ENCODE data around the gene G2E3.

The G2E3 gene, protein sequence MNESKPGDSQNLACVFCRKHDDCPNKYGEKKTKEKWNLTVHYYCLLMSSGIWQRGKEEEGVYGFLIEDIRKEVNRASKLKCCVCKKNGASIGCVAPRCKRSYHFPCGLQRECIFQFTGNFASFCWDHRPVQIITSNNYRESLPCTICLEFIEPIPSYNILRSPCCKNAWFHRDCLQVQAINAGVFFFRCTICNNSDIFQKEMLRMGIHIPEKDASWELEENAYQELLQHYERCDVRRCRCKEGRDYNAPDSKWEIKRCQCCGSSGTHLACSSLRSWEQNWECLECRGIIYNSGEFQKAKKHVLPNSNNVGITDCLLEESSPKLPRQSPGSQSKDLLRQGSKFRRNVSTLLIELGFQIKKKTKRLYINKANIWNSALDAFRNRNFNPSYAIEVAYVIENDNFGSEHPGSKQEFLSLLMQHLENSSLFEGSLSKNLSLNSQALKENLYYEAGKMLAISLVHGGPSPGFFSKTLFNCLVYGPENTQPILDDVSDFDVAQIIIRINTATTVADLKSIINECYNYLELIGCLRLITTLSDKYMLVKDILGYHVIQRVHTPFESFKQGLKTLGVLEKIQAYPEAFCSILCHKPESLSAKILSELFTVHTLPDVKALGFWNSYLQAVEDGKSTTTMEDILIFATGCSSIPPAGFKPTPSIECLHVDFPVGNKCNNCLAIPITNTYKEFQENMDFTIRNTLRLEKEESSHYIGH

DNA sequence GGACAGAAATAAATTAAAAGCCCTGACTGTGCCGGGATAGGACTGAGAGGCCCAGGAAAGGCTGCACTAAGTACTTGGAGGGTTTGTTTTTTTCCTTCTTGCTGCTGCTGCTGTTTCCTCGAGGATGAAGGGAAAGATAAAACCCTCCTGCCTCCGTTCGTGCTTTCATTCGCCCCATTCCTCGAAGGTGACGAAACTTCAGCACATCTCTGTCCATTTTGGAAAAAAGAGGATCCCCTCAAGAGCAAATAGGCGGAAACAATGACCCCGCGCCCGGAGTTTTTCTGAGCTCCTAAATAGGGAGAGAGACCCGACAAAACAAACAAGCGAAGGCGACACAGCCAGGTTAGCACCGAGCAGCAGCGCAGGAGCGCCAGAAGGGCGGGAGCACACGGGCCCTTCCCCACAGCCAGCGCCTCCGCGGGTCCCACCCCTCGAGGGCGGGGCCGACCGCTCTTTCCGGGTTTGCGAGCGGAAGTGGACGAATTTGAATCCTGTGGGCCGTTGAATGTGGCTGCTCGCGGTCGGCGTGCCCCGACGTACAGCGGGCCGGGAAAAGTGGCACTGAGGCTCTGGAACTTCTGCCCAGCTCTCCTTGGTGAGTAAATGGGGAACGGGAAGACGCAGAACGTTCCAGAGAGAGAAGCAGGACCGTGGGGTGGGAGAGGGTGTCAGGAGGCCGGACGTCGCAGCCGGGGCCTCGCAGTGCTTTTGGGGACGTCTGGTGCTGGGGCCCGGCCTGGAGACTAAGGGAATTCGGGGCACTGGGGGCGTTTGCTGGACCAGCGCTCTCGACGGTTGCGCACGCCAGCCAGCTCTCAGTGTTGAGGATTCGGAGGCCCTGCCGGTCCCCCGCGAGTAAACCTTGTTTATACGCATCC is at the start of gene G2E3:
TSS of gene G2E3 (plus strand) at position 484 of the 881 bp plus-strand sequence. CDS start 21,922 bp downstream, outside the sequence.
- H3K4me3 ChIP-seq (ENCODE audit: low read depth, low read length), result peak within 1 kb of the TSS; percentile 71
- in situ Hi-C loops (cut with HindIII; ENCODE audit: low sequenced_read_pairs), result no loop called here
- TF ChIP-seq, protein P1, sequence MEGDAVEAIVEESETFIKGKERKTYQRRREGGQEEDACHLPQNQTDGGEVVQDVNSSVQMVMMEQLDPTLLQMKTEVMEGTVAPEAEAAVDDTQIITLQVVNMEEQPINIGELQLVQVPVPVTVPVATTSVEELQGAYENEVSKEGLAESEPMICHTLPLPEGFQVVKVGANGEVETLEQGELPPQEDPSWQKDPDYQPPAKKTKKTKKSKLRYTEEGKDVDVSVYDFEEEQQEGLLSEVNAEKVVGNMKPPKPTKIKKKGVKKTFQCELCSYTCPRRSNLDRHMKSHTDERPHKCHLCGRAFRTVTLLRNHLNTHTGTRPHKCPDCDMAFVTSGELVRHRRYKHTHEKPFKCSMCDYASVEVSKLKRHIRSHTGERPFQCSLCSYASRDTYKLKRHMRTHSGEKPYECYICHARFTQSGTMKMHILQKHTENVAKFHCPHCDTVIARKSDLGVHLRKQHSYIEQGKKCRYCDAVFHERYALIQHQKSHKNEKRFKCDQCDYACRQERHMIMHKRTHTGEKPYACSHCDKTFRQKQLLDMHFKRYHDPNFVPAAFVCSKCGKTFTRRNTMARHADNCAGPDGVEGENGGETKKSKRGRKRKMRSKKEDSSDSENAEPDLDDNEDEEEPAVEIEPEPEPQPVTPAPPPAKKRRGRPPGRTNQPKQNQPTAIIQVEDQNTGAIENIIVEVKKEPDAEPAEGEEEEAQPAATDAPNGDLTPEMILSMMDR (IDR thresholded peaks at IDR 0.05; ENCODE audit: low read depth, low read length, missing control alignments), result no peak
- peak; percentile 53 for DNase-seq (ENCODE audit: low read depth)

DNA sequence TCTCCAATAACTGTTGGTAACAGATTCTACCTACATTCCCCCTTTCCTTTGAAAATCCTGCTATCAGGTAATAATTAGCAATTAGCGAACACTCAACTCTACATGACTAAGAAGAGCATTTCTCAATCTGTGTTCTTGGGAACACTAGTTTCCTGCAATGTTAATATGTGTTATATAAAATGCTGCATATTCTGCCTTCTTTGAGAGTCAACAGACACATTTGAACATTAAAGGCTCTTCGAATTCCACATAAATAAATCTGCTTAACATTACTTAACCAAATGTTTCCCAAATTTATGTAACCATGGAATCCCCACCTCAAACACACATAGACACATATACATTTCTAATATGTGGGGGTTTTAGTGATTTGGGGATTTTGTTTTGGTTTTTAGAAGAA is 41.2 kb upstream of the G2E3 start:
- in situ Hi-C loops (cut with HindIII; ENCODE audit: low sequenced_read_pairs), result no loop called here
- DNase-seq (ENCODE audit: low read depth), result no peak

DNA sequence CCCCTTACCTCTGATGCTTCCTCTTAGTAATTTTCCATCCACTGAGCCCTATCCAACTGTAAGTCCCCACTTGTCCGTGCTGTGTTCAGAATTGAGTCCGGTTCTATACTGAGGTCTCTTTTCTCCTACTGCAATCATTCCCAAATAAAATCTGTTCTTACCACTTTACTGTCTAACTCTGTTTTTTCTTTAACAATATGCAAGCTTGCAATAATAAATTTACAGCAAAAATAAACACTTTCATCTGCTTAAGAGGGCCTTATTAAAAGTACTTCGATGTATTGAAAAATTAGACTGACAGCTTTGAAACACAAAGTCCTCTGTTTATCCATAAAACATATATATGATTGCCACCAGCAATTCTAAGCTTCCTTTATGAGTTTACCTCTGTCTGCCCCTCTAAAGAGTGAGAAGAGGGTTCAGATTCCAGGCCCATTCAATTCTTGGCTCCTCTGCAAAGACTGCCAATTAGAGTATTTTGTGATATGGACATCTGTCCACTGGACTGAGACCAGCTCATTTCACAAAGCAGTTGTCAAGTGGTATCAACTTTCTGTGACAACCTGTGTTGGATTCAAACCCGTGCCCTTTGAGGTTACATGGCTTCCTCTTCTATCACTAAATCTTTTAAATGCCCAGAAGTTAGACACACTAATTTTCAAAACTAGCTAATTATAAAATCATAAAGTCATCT is 39.9 kb upstream of the G2E3 start:
- H3K4me3 ChIP-seq (ENCODE audit: low read depth, low read length), result no peak overlapping the region
- TF ChIP-seq, protein P1 (IDR thresholded peaks at IDR 0.05; ENCODE audit: low read depth, low read length, missing control alignments), result no peak
- in situ Hi-C loops (cut with HindIII; ENCODE audit: low sequenced_read_pairs), result no loop called here
- no peak for DNase-seq (ENCODE audit: low read depth)

More for the DNA sequence above, 41.2 kb upstream of the G2E3 start:
- no peak overlapping the region for H3K4me3 ChIP-seq (ENCODE audit: low read depth, low read length)
- TF ChIP-seq, protein P1 (IDR thresholded peaks at IDR 0.05; ENCODE audit: low read depth, low read length, missing control alignments), result no peak

DNA sequence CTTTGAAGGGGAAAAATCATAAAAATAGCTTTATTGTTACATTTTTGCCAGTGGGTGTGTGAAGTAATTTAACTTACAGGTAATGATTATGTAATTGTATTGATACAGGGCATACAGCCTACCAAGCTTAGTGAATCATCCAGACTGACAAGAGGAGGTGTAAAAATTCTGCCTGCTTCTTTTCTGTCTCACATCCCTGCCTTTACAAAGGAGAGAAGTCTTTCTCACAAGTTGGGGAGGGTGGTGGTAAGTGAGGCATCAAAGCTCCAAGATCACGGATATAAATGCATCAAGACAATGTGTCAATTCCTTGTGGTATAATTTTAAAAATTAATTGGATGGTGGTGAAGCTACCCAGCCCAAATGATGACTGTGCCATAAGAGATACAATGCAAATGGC is 39.0 kb upstream of the G2E3 start:
- in situ Hi-C loops (cut with HindIII; ENCODE audit: low sequenced_read_pairs), result no loop called here
- no peak for DNase-seq (ENCODE audit: low read depth)
- TF ChIP-seq, protein P1 (IDR thresholded peaks at IDR 0.05; ENCODE audit: low read depth, low read length, missing control alignments), result no peak
- no peak overlapping the region for H3K4me3 ChIP-seq (ENCODE audit: low read depth, low read length)

DNA sequence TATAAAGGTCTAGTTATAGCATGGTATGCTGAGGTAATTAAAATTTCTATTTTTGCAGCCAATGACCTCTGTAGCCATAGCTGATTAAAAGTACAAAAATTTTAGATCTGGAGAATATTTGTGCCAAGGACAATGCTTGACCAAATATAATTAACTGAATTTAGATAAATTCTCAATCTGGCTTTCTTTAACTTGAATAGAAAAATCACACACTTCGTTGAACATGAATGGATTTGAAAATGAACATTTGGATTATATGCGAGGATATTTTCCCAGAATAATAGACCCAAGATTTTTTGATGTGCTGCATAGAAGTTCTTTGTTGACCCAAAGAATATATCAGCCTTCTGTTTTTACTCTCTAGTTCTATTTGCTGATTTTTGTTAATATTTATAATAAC is 38.4 kb upstream of the G2E3 start:
- no peak overlapping the region for H3K4me3 ChIP-seq (ENCODE audit: low read depth, low read length)
- TF ChIP-seq, protein P1 (IDR thresholded peaks at IDR 0.05; ENCODE audit: low read depth, low read length, missing control alignments), result no peak
- in situ Hi-C loops (cut with HindIII; ENCODE audit: low sequenced_read_pairs), result no loop called here
- no peak for DNase-seq (ENCODE audit: low read depth)
